ENCODE measurements around the gene DCLK2. TPM values are rescaled to one million over a fixed set of nuclear protein-coding genes. Genes with fewer than 3 reads are reported as not detected.

Gene DCLK2
- total and polyA plus RNA-seq, 2 donors (not counting 1 experiment from before 2014, with no cell fraction given), result 0.91 to 3.3 TPM

- CTCF ChIA-PET, result interaction anchor here (0.6 kb wide), 1 partner anchor 830 kb away, joined by 6 read pairs; no protein-coding TSS in a partner anchor
These were observed 175.2 kb downstream of the DCLK2 start for GRCh38 chr4:150253416-150253815.

DNA sequence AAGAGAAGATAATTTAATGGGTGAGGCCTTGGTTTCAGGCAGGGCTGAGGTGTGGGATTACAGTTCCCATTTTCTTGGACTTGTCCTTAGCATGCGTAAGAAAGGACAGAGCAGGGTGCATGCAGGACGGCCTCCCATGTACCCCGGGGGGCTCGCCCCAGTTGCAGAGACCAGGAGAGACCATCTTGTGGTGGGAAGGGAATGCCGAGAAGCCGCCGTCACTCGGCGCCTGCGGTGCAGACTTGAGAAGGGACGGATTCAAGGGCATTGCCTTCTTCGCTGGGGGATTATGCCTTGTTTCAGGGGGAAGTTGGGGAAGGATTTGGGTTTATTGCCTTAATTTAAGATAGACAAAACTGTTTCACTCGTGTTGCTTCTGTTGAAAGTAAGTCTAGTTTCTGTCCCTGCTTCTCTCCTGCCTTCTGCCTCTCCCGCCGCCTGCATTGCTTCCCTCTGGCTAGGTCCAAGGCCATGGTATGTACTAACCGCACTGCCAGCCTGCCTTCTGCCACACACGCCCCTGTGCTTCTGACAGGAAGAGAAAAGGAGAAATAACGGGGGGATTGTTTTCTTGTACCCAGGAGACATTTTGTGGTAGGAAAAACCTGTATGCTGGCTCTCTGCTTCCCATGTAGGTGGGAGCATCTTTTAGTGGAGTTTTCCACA is 175.9 kb downstream of the DCLK2 start:
- no peak for DNase-seq
- Mint-ChIP-seq H3K4me3 (no peak overlapping the region), H3K9me3 (ENCODE audit: insufficient read depth) (no peaks in the 10 kb centered on the region), H3K4me1 (no peaks in the 10 kb centered on the region), H3K27ac (no peak overlapping the region), H3K27me3 (no peaks in the 10 kb centered on the region)
- ATAC-seq (ENCODE audit: low read depth), result no peak
- Histone ChIP-seq H3K79me2 (ENCODE audit: control insufficient read depth, insufficient read depth, low read length) (no peaks in the 10 kb centered on the region), H3K36me3 (replicated peaks in 1 of 2; ENCODE audit: control extremely low read depth in 1 of 2, control insufficient read depth in 1 of 2, extremely low read depth in 1 of 2, insufficient read depth in 2 of 2, low read length in 1 of 2) (no peaks in the 10 kb centered on the region), H3K4me1 (ENCODE audit: control insufficient read depth in 2 of 2, insufficient read depth in 2 of 2, low read length in 2 of 2) (no peaks in the 10 kb centered on the region), H3K9ac (ENCODE audit: low read length) (no peak overlapping the region), H2AFZ (ENCODE audit: insufficient read depth, low read depth, low read length, poor library complexity, severe bottlenecking) (no peak overlapping the region), H4K20me1 (ENCODE audit: control insufficient read depth, insufficient read depth, low read length, poor library complexity, severe bottlenecking) (no peaks in the 10 kb centered on the region), H3K4me3 (ENCODE audit: control extremely low read depth in 1 of 5, extremely low read depth in 1 of 5, insufficient read depth in 1 of 5, low read depth in 2 of 5, low read length in 4 of 5) (no peak overlapping the region), H3K27ac (ENCODE audit: low read length in 2 of 2) (no peak overlapping the region), H3K27me3 (replicated peaks in 1 of 4; ENCODE audit: control extremely low read depth in 1 of 4, control insufficient read depth in 3 of 4, insufficient read depth in 4 of 4, low read length in 3 of 4) (no peaks in the 10 kb centered on the region), H3K4me2 (replicated peaks; ENCODE audit: low read depth, low read length, poor library complexity, severe bottlenecking) (no peak overlapping the region), H3K9me3 (ENCODE audit: control extremely low read depth in 1 of 3, control insufficient read depth in 2 of 3, insufficient read depth in 1 of 3, low read length in 2 of 3) (no peaks in the 10 kb centered on the region)
- CTCF ChIA-PET, result interaction anchor here (0.6 kb wide), 1 partner anchor 829 kb away, joined by 6 read pairs; no protein-coding TSS in a partner anchor
- TF ChIP-seq EZH2 (IDR thresholded peaks at IDR 0.05; ENCODE audit: borderline replicate concordance, insufficient read depth, low read depth, low read length, poor library complexity, severe bottlenecking), result no peak
- TF ChIP-seq, protein P1, sequence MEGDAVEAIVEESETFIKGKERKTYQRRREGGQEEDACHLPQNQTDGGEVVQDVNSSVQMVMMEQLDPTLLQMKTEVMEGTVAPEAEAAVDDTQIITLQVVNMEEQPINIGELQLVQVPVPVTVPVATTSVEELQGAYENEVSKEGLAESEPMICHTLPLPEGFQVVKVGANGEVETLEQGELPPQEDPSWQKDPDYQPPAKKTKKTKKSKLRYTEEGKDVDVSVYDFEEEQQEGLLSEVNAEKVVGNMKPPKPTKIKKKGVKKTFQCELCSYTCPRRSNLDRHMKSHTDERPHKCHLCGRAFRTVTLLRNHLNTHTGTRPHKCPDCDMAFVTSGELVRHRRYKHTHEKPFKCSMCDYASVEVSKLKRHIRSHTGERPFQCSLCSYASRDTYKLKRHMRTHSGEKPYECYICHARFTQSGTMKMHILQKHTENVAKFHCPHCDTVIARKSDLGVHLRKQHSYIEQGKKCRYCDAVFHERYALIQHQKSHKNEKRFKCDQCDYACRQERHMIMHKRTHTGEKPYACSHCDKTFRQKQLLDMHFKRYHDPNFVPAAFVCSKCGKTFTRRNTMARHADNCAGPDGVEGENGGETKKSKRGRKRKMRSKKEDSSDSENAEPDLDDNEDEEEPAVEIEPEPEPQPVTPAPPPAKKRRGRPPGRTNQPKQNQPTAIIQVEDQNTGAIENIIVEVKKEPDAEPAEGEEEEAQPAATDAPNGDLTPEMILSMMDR (IDR thresholded peaks at IDR 0.05), result no peak
- POLR2A ChIA-PET, result no interaction called here
- intact Hi-C loops (cut with micrococcal nuclease), result no loop called here
- 82% methylated on average over 16 of the region's 18 CpGs for WGBS (ENCODE audit: insufficient coverage)

More at GRCh38 chr4:150253416-150253815, 175.2 kb downstream of the DCLK2 start:
- no peak overlapping the region for H2AFZ ChIP-seq (ENCODE audit: insufficient read depth, low read depth, low read length, poor library complexity, severe bottlenecking)
- H3K79me2 ChIP-seq (ENCODE audit: control insufficient read depth, insufficient read depth, low read length), result no peaks in the 10 kb centered on the region
- Mint-ChIP-seq H3K27ac (no peak overlapping the region), H3K9me3 (ENCODE audit: insufficient read depth) (no peaks in the 10 kb centered on the region), H3K27me3 (no peaks in the 10 kb centered on the region), H3K4me3 (no peak overlapping the region), H3K4me1 (no peaks in the 10 kb centered on the region)
- no peaks in the 10 kb centered on the region for H3K27me3 ChIP-seq (replicated peaks in 1 of 4; ENCODE audit: control extremely low read depth in 1 of 4, control insufficient read depth in 3 of 4, insufficient read depth in 4 of 4, low read length in 3 of 4)
- DNase-seq, result no peak
- POLR2A ChIA-PET, result no interaction called here
- H3K4me3 ChIP-seq (ENCODE audit: control extremely low read depth in 1 of 5, extremely low read depth in 1 of 5, insufficient read depth in 1 of 5, low read depth in 2 of 5, low read length in 4 of 5), result no peak overlapping the region
- H3K4me2 ChIP-seq (replicated peaks; ENCODE audit: low read depth, low read length, poor library complexity, severe bottlenecking), result no peak overlapping the region
- H3K27ac ChIP-seq (ENCODE audit: low read length in 2 of 2), result no peak overlapping the region
- no peak for TF ChIP-seq EZH2 (IDR thresholded peaks at IDR 0.05; ENCODE audit: borderline replicate concordance, insufficient read depth, low read depth, low read length, poor library complexity, severe bottlenecking)
- TF ChIP-seq, protein P1 (IDR thresholded peaks at IDR 0.05), result no peak
- H3K4me1 ChIP-seq (ENCODE audit: control insufficient read depth in 2 of 2, insufficient read depth in 2 of 2, low read length in 2 of 2), result no peaks in the 10 kb centered on the region
- intact Hi-C loops (cut with micrococcal nuclease), result no loop called here
- no peak for ATAC-seq (ENCODE audit: low read depth)
- WGBS (ENCODE audit: insufficient coverage), result 93% methylated on average over 11 of the region's 11 CpGs
- no peaks in the 10 kb centered on the region for H3K36me3 ChIP-seq (replicated peaks in 1 of 2; ENCODE audit: control extremely low read depth in 1 of 2, control insufficient read depth in 1 of 2, extremely low read depth in 1 of 2, insufficient read depth in 2 of 2, low read length in 1 of 2)
- H3K9me3 ChIP-seq (ENCODE audit: control extremely low read depth in 1 of 3, control insufficient read depth in 2 of 3, insufficient read depth in 1 of 3, low read length in 2 of 3), result no peaks in the 10 kb centered on the region
- H3K9ac ChIP-seq (ENCODE audit: low read length), result no peak overlapping the region
- H4K20me1 ChIP-seq (ENCODE audit: control insufficient read depth, insufficient read depth, low read length, poor library complexity, severe bottlenecking), result no peaks in the 10 kb centered on the region
